ENCODE results near the gene ANKRD29.

GRCh38 chr18:23587220-23587642, 75.5 kb downstream of the ANKRD29 start:
- TF ChIP-seq MXI1 (IDR thresholded peaks at IDR 0.05; ENCODE audit: borderline replicate concordance, low read depth, low read length) (no peak), POLR2A (IDR thresholded peaks at IDR 0.05; ENCODE audit: low read depth, low read length) (no peak), RFX5 (IDR thresholded peaks at IDR 0.05; ENCODE audit: low read depth, low read length) (no peak), USF2 (IDR thresholded peaks at IDR 0.05; ENCODE audit: low read depth, low read length) (no peak), RCOR1 (IDR thresholded peaks at IDR 0.05; ENCODE audit: insufficient replicate concordance, low read length) (no peak), CEBPB (IDR thresholded peaks at IDR 0.05; ENCODE audit: low read depth, low read length) (no peak), SMC3 (IDR thresholded peaks at IDR 0.05; ENCODE audit: low read depth, low read length) (no peak), RAD21 (IDR thresholded peaks at IDR 0.05; ENCODE audit: low read length) (no peak), ELK1 (IDR thresholded peaks at IDR 0.05; ENCODE audit: borderline replicate concordance, low read depth, low read length) (no peak), FOS (IDR thresholded peaks at IDR 0.05; ENCODE audit: low read depth, low read length) (no peak), CHD1 (IDR thresholded peaks at IDR 0.05; ENCODE audit: low read depth, low read length) (no peak)
- TF ChIP-seq, protein P1, sequence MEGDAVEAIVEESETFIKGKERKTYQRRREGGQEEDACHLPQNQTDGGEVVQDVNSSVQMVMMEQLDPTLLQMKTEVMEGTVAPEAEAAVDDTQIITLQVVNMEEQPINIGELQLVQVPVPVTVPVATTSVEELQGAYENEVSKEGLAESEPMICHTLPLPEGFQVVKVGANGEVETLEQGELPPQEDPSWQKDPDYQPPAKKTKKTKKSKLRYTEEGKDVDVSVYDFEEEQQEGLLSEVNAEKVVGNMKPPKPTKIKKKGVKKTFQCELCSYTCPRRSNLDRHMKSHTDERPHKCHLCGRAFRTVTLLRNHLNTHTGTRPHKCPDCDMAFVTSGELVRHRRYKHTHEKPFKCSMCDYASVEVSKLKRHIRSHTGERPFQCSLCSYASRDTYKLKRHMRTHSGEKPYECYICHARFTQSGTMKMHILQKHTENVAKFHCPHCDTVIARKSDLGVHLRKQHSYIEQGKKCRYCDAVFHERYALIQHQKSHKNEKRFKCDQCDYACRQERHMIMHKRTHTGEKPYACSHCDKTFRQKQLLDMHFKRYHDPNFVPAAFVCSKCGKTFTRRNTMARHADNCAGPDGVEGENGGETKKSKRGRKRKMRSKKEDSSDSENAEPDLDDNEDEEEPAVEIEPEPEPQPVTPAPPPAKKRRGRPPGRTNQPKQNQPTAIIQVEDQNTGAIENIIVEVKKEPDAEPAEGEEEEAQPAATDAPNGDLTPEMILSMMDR (conservative IDR thresholded peaks at IDR 0.05; ENCODE audit: low read depth, low read length): no peak

Data from IMR-90 (cell line).